ENCODE data around the gene PLET1.

PLET1 gene

GRCh38 chr11:112274007-112274783 is 13.5 kb upstream of the PLET1 start:
- DNase-seq (ENCODE audit: low read depth) = no peak
- no peak for TF ChIP-seq CTCF (conservative IDR thresholded peaks at IDR 0.05; ENCODE audit: low read length)
- no peak overlapping the region for H3K4me3 ChIP-seq (ENCODE audit: low read length)

GRCh38 chr11:112273066-112273465 is 12.4 kb upstream of the PLET1 start:
- no peak for DNase-seq (ENCODE audit: low read depth)
- no peak for TF ChIP-seq CTCF (conservative IDR thresholded peaks at IDR 0.05; ENCODE audit: low read length)
- H3K4me3 ChIP-seq (ENCODE audit: low read length) = no peak overlapping the region

GRCh38 chr11:112271242-112271641 is 10.6 kb upstream of the PLET1 start:
- no peak overlapping the region for H3K4me3 ChIP-seq (ENCODE audit: low read length)
- TF ChIP-seq CTCF (conservative IDR thresholded peaks at IDR 0.05; ENCODE audit: low read length) = no peak
- DNase-seq (ENCODE audit: low read depth) = no peak

- no peak for TF ChIP-seq CTCF (conservative IDR thresholded peaks at IDR 0.05; ENCODE audit: low read length)
- no peak overlapping the region for H3K4me3 ChIP-seq (ENCODE audit: low read length)
- DNase-seq (ENCODE audit: low read depth) = no peak
Measured at GRCh38 chr11:112270551-112271180, 10.0 kb upstream of the PLET1 start.

- DNase-seq (ENCODE audit: low read depth) = no peak
- no peak overlapping the region for H3K4me3 ChIP-seq (ENCODE audit: low read length)
- no peak for TF ChIP-seq CTCF (conservative IDR thresholded peaks at IDR 0.05; ENCODE audit: low read length)
Measured at GRCh38 chr11:112269139-112269538, 8.5 kb upstream of the PLET1 start.

GRCh38 chr11:112268406-112268805 is 7.7 kb upstream of the PLET1 start:
- H3K4me3 ChIP-seq (ENCODE audit: low read length) = no peak overlapping the region
- TF ChIP-seq CTCF (conservative IDR thresholded peaks at IDR 0.05; ENCODE audit: low read length) = no peak
- DNase-seq (ENCODE audit: low read depth) = no peak

GRCh38 chr11:112267188-112267591 is 6.5 kb upstream of the PLET1 start:
- H3K4me3 ChIP-seq (ENCODE audit: low read length) = no peak overlapping the region
- peak; percentile 66 for DNase-seq (ENCODE audit: low read depth)
- TF ChIP-seq CTCF (conservative IDR thresholded peaks at IDR 0.05; ENCODE audit: low read length) = no peak

Measured in AG10803 (cell line).